ENCODE results near the gene SCML2.
"Not testable (repeated sequence)": the region's sequence is repeated elsewhere in the genome, so short reads cannot be mapped to it uniquely, and the experiment has no call there.

Gene SCML2

DNA sequence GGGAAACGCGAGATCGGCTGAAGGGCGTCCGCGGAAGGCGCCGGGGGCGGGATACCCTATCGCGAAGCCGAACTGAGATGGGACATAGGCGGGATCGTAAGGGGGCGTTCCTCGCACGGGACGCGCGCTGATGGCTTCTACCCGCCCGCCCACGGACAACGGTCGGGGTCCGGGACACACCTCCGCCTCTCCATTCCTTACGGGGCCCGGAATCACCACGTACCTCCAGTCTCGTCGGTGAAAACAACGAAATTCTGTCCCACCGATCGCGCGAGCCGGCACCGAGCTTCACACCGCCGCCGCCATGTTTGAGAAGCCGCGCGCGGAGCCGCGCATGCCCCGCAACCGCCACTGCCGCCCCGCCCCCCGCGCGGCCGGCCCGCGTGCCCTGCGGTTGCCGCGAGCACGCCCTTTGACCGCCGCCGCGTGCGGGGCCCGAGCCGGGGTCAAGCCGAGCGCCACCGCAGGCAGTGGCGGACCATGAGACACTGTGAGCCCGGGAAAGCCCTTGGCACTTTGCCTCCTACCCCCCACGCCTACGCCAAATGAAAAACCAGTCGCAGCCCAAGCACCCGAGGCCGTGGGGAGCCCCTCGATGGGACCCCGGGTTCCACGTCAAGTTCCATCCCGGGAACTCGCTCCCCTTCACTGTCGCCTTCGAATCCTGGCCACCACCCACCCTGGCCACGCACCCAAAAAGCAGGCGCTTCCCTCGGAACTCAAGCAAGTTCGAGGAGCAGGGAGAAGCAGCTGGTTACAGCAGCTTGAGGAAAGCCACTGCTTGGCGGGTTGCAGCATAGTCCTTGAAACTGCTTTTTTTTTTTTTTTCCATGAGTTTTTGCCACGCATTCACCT lies at the start of gene SCML2:
TSS of gene SCML2 (minus strand) at position 320 of the 855 bp plus-strand sequence. CDS start 20,617 bp downstream, outside the sequence.
- no peak for DNase-seq (ENCODE audit: low read depth)

DNA sequence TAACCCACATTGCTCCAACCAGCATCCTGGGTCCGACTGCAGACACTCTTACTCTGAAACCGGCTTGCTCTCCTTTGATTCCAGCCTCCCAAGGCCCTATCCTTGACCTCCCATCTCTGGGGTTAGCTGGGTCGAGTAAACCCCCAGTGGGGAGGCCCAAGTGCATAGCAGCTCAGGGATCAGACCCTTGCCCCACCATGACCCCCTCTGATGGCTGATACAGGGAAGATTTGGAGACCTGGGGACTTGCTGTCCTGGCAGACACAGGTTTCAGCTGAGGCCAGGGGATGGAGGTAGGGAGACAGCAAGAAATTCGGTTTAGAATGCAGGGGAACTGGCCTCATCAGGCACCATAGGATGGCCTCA lies 47.3 kb upstream of the SCML2 start:
- DNase-seq (ENCODE audit: low read depth): no peak

DNA sequence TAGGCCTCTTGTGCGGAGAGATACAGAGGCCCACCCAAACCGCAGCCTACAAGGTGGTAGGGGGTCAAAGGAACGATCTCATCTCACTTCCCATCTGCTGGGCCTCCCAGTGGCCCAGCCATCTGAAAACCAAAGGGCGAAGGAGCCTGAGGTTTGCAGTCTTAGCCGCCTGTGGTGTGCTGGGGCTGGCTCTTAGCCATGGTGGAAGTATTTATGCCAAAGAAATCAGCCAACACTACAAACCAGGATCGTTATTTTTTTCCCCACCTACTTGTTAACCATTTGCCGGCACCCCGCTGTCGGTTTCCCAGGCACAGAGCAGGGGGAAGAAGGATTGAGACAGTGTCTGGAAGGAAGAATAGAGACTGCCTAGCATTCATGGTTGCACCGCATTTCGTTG lies 40.0 kb upstream of the SCML2 start:
- DNase-seq (ENCODE audit: low read depth): no peak

DNA sequence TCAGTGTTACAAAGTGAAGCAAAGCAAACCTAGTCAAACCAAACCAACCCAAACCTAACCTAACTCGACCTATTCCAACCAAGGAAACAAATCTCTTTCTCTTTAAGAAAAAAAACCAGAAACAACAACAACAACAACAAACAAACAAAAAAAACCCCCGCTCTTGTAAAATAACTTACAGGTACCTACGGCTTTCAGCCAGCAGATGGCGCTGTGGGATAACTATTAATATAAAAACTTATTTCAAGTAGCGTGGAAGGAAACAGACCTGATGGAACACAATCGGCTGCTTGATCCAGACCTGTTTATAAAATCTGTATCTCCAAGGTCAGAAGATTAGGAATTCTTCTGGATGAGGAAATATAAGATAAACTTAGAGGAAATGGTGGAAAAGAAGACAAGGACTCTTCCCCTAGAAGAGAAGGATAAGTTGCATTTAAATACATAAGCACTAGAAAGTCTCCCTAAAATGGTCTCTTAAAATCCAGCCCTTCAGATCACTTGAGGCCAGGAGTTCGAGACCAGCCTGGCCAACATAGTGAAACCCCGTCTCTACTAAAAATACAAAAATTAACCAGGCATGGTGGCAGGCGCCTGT lies 36.6 kb upstream of the SCML2 start:
- no peak for DNase-seq (ENCODE audit: low read depth)

DNA sequence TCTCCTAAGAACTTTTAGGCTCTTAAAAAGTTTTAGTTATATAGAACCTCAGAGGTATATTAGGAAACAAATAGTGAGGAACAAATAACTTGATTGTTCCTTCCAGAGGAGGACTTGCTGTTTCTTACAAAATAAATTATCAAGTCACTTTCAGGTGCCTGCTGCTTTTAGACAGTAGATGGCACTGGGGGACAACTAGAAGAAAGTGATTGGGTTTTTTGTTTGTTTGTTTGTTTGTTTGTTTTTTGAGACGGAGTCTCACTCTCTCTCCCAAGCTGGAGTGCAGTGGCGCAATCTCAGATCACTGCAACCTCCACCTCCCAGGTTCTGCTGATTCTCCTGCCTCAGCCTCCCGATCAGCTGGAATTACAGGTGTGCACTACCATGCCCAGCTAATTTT lies 35.5 kb upstream of the SCML2 start:
- no peak for DNase-seq (ENCODE audit: low read depth)

DNA sequence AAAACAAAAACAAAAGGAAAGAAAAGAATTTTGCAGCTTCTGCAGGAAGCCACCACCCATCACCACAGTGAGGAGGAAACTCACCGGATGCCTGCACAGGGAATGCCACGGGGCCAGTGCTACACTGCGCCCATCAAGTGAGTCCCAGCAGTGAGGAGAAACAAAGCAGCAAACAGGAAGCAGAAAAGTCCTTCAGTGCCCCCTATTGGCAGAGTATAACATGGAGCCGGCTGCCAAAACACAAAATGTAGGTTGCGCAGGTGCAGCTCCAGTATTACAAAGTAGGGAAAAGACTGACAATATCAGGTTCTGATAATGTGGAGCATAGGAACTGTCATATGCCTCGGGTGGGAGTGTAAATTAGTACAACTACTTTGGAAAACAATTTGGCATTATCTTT lies 23.3 kb upstream of the SCML2 start:
- DNase-seq (ENCODE audit: low read depth): no peak

DNA sequence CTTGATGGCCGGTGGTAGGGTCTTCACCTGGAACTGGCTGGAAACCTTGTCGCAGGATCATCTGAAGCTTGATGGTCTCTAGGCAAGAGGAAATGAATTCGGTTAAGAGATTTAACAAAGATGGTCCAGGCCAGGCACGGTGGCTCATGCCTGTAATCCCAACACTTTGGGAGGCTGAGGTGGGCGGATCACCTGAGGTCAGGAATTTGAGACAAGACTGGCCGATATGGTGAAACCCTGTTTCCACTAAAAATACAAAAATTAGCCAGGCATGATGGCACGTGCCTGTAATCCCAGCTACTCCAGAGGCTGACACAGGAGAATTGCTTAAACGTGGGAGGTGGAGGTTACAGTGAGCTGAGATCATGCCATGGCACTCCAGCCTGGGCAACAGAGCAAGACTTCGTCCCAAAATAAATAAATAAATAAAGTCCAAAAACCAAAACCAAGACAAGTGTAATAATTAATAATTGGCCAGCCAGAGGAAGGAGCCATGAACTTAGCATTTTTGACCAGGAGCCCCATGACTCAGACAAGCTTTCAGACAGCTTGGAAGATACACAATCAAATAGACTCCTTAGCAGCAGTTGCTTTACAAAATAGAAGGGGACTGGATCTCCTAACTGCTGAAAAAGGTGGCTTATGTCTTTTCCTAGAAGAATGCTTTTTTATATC lies 20.8 kb upstream of the SCML2 start:
- DNase-seq (ENCODE audit: low read depth): not testable (repeated sequence)

DNA sequence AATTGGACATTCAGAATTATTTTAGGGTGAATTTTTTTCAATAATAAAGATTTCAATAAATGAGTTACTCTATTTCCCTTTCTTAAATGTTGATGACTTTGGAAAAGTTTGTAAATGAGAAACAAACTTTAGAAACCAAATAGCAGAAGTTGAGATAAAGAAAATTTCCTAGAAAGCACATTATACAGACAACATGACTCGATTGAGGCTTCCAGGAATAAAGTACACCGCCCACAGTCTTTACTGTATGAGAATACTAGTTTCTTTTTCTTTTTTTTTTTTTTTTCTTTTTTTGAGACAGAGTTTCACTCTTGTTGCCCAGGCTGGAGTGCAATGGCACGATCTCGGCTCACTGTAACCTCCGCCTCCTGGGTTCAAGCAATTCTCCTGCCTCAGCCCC lies 14.6 kb upstream of the SCML2 start:
- DNase-seq (ENCODE audit: low read depth): not testable (repeated sequence)

DNA sequence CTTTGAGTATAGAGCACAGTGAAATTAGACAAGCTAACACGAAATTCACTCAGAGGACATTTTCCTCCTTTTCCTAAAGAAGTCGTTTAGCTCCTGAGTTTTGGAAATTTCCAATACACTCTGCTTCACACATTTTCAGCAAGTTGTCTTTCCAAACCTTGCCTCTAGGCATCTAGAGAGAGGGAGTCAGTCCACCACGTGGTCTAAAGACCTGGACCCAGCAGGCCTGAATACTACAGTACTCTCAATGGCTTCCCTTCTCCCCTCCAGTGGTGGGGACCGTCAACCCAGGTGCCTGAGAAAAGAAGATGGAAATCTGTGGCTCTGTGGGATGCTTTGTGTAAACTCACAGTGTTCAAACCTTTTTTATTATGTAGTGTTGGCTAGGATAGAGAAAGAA lies 13.9 kb upstream of the SCML2 start:
- no peak for DNase-seq (ENCODE audit: low read depth)

DNA sequence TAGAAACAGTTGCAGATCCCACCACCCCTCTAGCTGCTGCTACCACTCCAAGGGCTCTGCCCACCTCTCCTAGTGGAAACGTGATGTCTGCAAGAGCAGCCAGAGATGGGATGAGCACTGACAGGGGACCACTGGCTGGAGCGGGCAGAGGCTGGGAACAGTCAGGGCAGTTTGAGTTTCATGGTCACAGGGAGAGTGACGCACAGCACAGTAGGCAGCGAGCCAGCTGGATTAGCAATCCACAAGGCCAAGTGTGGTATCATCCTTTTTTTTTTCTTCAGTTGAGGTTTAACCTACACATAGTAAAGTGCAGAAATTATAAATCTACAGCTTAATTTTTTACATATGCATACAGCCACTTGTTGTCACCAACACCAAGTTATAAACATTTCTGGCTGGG lies 6.4 kb upstream of the SCML2 start:
- no peak for DNase-seq (ENCODE audit: low read depth)

DNA sequence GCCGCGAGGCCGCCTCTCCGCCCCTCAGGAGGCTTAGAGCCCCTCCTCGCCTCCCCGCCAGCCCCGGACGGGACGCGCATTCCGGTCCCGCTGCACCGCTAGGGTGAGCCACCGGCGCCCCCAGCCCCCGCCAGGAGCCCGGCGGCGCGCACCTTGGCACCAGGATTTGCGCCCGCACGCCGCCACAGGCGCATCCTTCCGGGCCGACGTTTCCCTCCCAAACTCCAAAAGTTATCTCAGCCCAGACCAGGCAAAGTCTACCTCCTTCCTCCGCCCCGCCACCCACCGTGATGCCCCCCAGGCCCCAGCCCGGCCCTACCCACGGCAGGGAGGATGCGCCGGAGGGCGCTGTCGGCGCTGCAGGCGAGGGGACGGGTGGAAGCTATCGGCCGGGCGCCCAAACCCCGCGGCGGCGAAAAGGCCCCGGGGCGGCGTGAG lies 538 bp downstream of the SCML2 start:
- DNase-seq (ENCODE audit: low read depth): no peak

DNA sequence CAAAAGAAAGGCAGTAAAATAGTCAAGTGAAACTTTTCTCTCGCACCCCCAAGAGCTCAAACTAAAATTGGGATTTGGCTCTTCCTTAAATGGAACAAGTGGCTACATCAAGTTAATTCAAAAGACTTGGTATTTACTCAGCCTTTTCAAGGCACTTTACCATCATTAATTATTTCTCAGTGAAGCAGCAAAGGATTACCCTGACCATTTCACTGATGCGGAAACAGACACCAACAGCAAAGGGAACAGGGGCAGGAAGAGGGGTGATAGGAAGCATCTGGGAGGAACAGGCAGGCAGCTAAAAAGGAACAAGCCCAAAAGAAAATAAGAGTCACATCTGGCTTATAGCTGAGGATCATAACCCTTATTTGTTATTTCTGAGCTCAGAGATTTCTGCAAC lies 2.7 kb downstream of the SCML2 start:
- DNase-seq (ENCODE audit: low read depth): no peak

DNA sequence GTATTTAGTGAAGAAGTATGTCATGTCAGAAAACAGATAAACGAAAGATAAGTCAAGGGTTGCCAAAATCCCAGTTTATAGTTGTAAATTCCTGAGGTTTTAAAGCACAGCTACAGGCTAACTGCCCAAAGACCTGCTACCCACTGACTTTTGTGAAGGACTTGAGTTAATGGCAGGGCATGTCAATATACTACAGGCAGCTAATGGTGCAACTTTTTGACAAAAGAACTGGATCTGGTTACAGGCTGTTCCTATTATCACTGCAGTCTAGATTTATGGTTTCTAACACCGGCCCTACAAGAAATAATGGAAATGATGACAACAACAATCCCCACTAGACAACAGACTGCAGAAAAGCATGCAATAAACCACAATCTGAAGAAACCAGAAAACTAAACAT lies 6.4 kb downstream of the SCML2 start:
- no peak for DNase-seq (ENCODE audit: low read depth)

DNA sequence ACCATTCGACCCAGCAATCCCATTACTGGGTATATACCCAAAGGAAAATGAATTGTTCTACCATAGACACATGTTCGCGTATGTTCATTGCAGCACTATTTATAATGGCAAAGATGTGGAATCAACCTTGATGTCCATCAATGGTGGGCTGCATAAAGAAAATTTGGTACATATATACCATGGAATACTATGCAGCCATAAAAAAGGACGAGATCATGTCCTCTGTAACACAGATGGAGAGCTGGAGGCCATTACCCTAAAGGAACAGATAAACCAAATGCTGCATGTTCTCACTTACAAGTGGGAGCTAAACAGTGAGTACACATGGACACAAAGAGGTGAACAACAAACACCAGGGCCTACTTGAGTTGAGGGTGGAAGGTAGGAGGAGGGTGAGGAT lies 45.1 kb downstream of the SCML2 start:
- no peak for DNase-seq (ENCODE audit: low read depth)

DNA sequence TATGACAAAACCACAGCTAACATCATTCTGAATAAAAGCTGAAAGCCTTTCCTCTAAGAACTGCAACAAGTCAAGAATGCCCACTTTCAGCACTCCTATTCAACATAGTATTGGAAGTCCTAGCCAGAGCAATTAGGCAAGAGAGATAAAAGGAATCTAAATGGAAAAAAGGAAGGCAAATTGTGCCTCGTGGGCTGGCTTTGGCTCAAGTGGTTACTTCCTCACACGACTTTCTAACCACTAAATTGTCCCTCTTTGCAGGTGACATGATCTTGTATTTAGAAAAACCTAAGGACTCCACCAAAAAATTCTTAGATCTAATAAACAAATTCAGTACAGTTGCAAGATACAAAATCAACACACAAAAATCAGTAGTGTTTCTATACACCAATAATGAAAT lies 57.2 kb downstream of the SCML2 start:
- no peak for DNase-seq (ENCODE audit: low read depth)

DNA sequence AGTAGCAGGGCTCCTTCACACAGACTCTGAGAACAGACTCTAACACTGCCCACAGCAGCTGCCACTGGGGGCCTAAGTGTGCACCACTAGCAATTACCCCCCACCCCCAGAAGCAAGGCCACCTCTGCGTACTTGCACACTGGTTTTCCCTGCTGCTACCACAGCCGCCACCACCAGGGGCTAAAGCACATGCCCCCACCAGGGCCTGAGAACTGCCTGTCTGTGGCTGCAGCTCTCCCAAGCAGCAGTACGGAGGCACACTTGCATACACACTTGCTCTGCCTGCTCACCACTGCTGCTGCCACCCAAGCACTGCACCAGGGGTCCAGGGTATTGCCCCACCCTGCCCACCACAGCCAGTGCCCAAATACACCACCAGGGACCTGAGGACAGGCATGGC lies 59.6 kb downstream of the SCML2 start:
- no peak for DNase-seq (ENCODE audit: low read depth)

DNA sequence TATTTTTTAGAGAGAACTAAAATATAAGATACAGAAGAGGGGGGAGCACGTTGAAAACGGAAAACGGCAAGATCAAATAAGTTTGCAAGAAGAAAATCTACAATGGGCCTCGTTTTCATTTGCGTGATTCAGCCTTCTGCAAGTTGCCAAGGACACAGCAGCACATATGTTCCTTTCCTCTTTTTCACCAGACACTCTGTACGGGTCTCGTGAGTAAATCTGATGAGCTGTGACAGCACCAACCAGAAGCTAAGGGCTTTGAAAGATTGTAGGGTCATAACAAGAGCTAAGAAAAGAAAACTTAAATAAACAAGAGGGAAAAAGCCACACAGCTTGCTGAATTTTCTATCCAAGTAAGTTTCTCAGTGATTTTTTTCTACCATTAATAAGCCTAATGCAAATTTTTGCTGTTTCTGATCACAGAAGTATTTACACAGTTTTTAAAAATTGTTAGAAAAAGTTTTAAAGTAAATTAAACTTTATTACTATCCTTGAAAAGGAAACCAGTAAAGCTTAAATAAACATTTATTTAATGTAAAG lies 63.4 kb downstream of the SCML2 start:
- DNase-seq (ENCODE audit: low read depth): peak; percentile 4

DNA sequence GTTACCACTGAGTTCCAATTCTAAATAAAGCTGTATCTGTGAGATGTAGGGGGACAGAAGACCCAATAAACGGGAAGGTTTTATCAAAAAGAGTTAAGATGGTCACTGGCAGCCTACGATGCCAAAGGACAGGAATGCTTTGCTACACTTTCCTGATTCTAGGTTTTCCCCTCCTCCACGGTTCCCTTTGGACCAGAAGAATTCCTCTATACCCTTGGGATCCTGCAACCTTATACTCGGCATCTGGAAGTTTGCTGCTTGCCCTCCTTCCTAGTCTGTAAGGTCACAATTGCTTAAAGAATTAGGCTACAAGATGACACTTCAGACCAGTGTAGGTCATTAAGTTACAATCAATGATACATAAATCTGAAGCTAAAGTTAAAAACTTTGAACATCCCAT lies 64.3 kb downstream of the SCML2 start:
- no peak for DNase-seq (ENCODE audit: low read depth)

DNA sequence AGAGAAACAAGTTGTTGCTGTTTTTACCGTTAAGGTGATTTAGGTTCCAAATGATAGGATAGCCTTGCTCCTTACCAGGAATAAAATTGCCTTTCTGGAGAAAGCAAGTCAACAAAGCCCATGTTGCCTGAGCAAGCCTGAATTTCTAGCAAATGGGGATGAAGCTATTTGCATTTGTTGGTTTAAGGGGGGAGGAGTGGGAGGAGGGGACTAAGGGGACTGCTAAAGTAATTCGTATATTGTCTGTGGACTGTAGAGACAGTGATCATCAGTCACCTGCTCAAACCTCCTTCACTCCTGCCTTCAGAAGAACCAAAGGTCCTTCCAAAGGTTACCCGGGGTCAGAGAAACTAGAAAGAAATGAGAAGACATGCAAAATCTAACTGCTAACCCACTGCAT lies 65.8 kb downstream of the SCML2 start:
- DNase-seq (ENCODE audit: low read depth): no peak

DNA sequence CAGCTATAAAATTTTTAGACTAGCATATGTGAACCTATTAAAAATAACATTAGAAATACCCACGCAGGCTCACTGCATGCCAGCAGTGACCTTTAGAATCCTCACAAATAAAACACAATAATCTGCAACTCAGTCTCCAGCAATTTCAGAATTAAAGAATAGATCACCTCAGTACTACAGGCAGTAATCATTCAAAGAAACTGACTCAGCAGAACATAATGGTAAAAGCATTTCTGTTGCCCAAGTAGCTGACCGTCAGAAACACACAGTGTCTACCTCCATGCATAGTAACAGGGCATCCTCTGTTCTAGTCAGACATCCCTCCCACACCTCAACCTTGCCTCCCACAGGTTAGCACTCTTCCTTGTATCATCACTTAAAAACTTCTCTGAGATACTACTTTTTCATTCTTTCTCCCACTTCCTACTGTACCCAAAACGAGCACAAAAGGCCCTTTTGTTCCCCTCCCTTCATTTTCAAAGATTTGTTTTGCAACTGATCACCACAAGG lies 68.1 kb downstream of the SCML2 start:
- no peak for DNase-seq (ENCODE audit: low read depth)

DNA sequence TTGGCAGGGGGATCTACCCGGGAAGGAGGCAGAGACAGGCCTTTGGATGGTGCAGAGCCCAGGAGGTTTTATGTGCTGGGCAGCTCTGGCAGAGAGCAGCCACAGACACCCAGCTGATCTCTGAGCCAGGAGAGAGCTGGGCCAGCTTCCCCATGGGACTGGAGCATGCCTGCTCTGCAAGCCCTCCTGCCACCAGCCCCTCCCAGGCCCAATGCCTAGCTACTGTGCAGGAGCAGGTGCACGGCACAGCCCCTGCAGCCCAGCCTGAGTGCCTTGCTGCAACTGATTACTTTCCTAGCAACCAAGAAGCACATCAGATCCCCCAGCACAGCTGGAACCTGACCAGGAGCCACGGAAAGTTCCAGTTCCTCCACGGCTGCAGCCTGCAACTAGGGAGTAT lies 76.0 kb downstream of the SCML2 start:
- DNase-seq (ENCODE audit: low read depth): no peak

DNA sequence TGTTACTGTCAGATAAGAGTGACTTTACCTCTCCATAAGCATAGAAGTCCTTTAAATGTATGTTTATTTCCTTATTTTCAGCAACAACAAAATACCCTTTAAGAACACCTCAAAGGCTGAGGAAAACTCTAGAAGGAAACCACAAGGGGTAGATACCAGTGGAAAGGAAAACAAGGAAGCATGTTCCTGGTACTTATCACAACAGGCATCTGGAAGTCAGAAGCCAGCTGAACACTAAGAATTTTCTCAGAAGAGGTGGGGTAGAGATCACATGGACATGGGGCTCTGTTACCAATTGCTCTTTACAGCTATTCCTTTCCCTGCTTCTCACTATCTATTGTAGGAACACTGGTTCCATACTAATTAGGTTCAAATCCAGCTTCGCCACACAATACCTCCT lies 82.3 kb downstream of the SCML2 start:
- DNase-seq (ENCODE audit: low read depth): no peak

DNA sequence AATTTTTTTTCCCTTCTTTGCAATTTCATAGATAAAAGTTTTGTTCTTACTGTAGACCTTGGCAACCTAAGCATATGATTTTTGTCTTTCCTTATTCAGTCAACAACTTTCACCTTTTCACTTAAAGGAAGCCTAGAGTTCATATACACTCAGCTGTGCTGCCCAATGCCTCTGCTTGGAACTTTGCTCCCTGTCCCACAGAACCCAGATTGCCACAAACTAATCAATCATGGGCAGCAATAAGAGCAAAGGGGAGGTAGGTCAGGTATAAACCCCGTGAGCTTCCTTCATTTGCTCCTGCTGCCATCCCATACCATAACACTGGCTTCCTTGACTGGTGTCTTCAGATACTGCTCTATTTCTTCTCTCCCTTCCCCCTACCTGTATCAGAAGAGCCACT lies 82.8 kb downstream of the SCML2 start:
- DNase-seq (ENCODE audit: low read depth): no peak

Data from GM04503 (cell line).